Measurements from ENCODE around the gene KITLG.
A peak's percentile ranks its signal among the peaks of the same experiment; 100 is the strongest.
"Not testable (repeated sequence)": the region's sequence is repeated elsewhere in the genome, so short reads cannot be mapped to it uniquely, and the experiment has no call there.

Gene KITLG

GRCh38 chr12:88575361-88575970, 4.8 kb downstream of the KITLG start:
- peak; percentile 54 to 66 for DNase-seq

- no peak for DNase-seq
These were observed 6.0 kb downstream of the KITLG start for GRCh38 chr12:88574278-88574677.

GRCh38 chr12:88573583-88573982, 6.7 kb downstream of the KITLG start:
- DNase-seq = no peak

GRCh38 chr12:88572781-88573549, 7.3 kb downstream of the KITLG start:
- DNase-seq = no peak

GRCh38 chr12:88571543-88571942, 8.7 kb downstream of the KITLG start:
- DNase-seq = no peak

- no peak for DNase-seq
These were observed 10.2 kb downstream of the KITLG start for GRCh38 chr12:88570103-88570502.

GRCh38 chr12:88566430-88566829, 13.8 kb downstream of the KITLG start:
- DNase-seq = no peak

GRCh38 chr12:88562846-88563582, 17.3 kb downstream of the KITLG start:
- DNase-seq = no peak

GRCh38 chr12:88562151-88562550, 18.1 kb downstream of the KITLG start:
- DNase-seq = peak in 1 of 2 experiments; percentile 35

GRCh38 chr12:88559772-88560171, 20.5 kb downstream of the KITLG start:
- no peak for DNase-seq

- DNase-seq = no peak
These were observed 21.1 kb downstream of the KITLG start for GRCh38 chr12:88559199-88559598.

- no peak for DNase-seq
These were observed 21.9 kb downstream of the KITLG start for GRCh38 chr12:88558340-88558867.

- DNase-seq = no peak
These were observed 24.0 kb downstream of the KITLG start for GRCh38 chr12:88556213-88556774.

- DNase-seq = peak; percentile 55 to 63
These were observed 26.2 kb downstream of the KITLG start for GRCh38 chr12:88553941-88554658.

GRCh38 chr12:88552610-88553079, 27.6 kb downstream of the KITLG start:
- DNase-seq = no peak

- DNase-seq = no peak
These were observed 30.3 kb downstream of the KITLG start for GRCh38 chr12:88549929-88550328.

- DNase-seq = not testable (repeated sequence)
These were observed 32.3 kb downstream of the KITLG start for GRCh38 chr12:88547949-88548348.

- no peak for DNase-seq
These were observed 33.4 kb downstream of the KITLG start for GRCh38 chr12:88546853-88547252.

GRCh38 chr12:88546226-88546625, 34.0 kb downstream of the KITLG start:
- no peak for DNase-seq

GRCh38 chr12:88544991-88545980, 35.0 kb downstream of the KITLG start:
- no peak for DNase-seq

GRCh38 chr12:88539893-88540292, 40.4 kb downstream of the KITLG start:
- DNase-seq = no peak
